ENCODE measurements around the gene SDSL.

- no peak for TF ChIP-seq POLR2AphosphoS5 (IDR thresholded peaks at IDR 0.05; ENCODE audit: low read depth, low read length)
- TF ChIP-seq SIN3A (IDR thresholded peaks at IDR 0.05; ENCODE audit: borderline replicate concordance, insufficient read depth, low read length), result no peak
- no peak for TF ChIP-seq FOXP2 (optimal IDR thresholded peaks at IDR 0.05; ENCODE audit: borderline replicate concordance, extremely low read depth, extremely low read length, insufficient read depth)
- no peak for TF ChIP-seq TAF1 (IDR thresholded peaks at IDR 0.05; ENCODE audit: borderline replicate concordance, insufficient read depth, low read length)
- TF ChIP-seq REST (IDR thresholded peaks at IDR 0.05; ENCODE audit: insufficient read depth in 1 of 2, low read depth in 2 of 2, low read length in 2 of 2), result no peak
Observed at GRCh38 chr12:113428482-113428881, 6.3 kb downstream of the SDSL start.
